Measurements from ENCODE around the gene GARS1. TPM values are rescaled to one million over a fixed set of nuclear protein-coding genes. Genes with fewer than 3 reads are reported as not detected.

GARS1 gene
- total and polyA plus RNA-seq, 9 of the 15 experiments (the other 6 are each of a cell fraction or from before 2014, with no cell fraction given): 142 to 769 (median 272) TPM

GRCh38 chr7:30616318-30616717, 21.6 kb downstream of the GARS1 start:
- no peak overlapping the region for H3K4me3 ChIP-seq
- no peak overlapping the region for H2AFZ ChIP-seq (ENCODE audit: low read depth, low read length)
- H3K9me3 ChIP-seq (replicated peaks; ENCODE audit: control insufficient read depth, insufficient read depth, low read depth, low read length): no peaks in the 10 kb centered on the region
- WGBS (ENCODE audit: insufficient coverage, low coverage, missing lambda C conversion rate): 97% methylated on average over 4 of the region's 4 CpGs
- FAIRE-seq (no peak), DNase-seq (ENCODE audit: extremely low read depth in 1 of 4, low spot score in 3 of 4) (no peak), ATAC-seq (no peak)
- intact Hi-C loops (cut with micrococcal nuclease) (no loop called here), in situ Hi-C loops (cut with MboI) (no loop called here)
- peaks cover 4% of the 10 kb centered on the region; the same call in 1 of the 2 replicates for H4K20me1 ChIP-seq (replicated peaks; ENCODE audit: control insufficient read depth, insufficient read depth, low read length)
- no peak overlapping the region for H3K27ac ChIP-seq (ENCODE audit: extremely low read depth, low read depth, low read length)
- peaks cover 51% of the 10 kb centered on the region for H3K79me2 ChIP-seq (ENCODE audit: control insufficient read depth, insufficient read depth, low read length)
- H3K36me3 ChIP-seq (ENCODE audit: control insufficient read depth, insufficient read depth, low read length): peaks cover 93% of the 10 kb centered on the region
- no peak overlapping the region for H3K4me2 ChIP-seq (ENCODE audit: insufficient read depth, low read length)
- no peaks in the 10 kb centered on the region for H3K9me1 ChIP-seq (ENCODE audit: control insufficient read depth, insufficient read depth, low read length)
- CTCF ChIA-PET (ENCODE audit: low intra/inter-chr PET ratio): no interaction called here
- H3K4me1 ChIP-seq (replicated peaks in 1 of 2; ENCODE audit: control insufficient read depth in 2 of 2, insufficient read depth in 2 of 2, low read length in 2 of 2): no peaks in the 10 kb centered on the region
- no peak overlapping the region for H3K9ac ChIP-seq (ENCODE audit: insufficient read depth in 1 of 2, low read depth in 2 of 2, low read length in 2 of 2)
- H3K27me3 ChIP-seq (ENCODE audit: control insufficient read depth in 2 of 2, insufficient read depth in 2 of 2, low read length in 2 of 2): no peaks in the 10 kb centered on the region
- POLR2A ChIA-PET: interaction anchor here (0.7 to 1.4 kb wide), 3 partner anchors 11 to 19 kb away, joined by 3 to 5 read pairs (median 3); no protein-coding TSS in a partner anchor
- BruUV-seq (replicated peaks): no TSS peak
- TF ChIP-seq CBX5 (IDR thresholded peaks at IDR 0.05; ENCODE audit: borderline replicate concordance, low read depth) (no peak), HMBOX1 (IDR thresholded peaks at IDR 0.05) (no peak), MTA1 (IDR thresholded peaks at IDR 0.05; ENCODE audit: borderline replicate concordance) (no peak), POLR2AphosphoS2 (IDR thresholded peaks at IDR 0.05; ENCODE audit: low read length) (no peak), TCF7L2 (IDR thresholded peaks at IDR 0.05; ENCODE audit: low read depth, low read length) (no peak), GTF3C2 (IDR thresholded peaks at IDR 0.05; ENCODE audit: borderline replicate concordance, extremely low read depth, insufficient read length) (no peak), ZNF384 (IDR thresholded peaks at IDR 0.05; ENCODE audit: low read depth, low read length) (no peak), NR1H2 (CRISPR knock-in tag; IDR thresholded peaks at IDR 0.05) (no peak), SAFB (IDR thresholded peaks at IDR 0.05; ENCODE audit: borderline replicate concordance, low read depth, low read length) (no peak), SRF (CRISPR knock-in tag; IDR thresholded peaks at IDR 0.05) (no peak), GTF2B (IDR thresholded peaks at IDR 0.05; ENCODE audit: extremely low read depth, insufficient read length) (no peak), MTA2 (IDR thresholded peaks at IDR 0.05; ENCODE audit: low read depth) (no peak), ZNF41 (CRISPR knock-in tag; conservative IDR thresholded peaks at IDR 0.05) (no peak), SMARCA5 (IDR thresholded peaks at IDR 0.05) (no peak), RBM34 (IDR thresholded peaks at IDR 0.05; ENCODE audit: borderline replicate concordance, insufficient read depth, low read length) (no peak), BCLAF1 (IDR thresholded peaks at IDR 0.05; ENCODE audit: borderline replicate concordance in 1 of 2, control insufficient read depth in 1 of 2, low read depth in 2 of 2, low read length in 1 of 2) (no peak)
